ENCODE results near the gene ZBTB8A.

ZBTB8A gene

DNA sequence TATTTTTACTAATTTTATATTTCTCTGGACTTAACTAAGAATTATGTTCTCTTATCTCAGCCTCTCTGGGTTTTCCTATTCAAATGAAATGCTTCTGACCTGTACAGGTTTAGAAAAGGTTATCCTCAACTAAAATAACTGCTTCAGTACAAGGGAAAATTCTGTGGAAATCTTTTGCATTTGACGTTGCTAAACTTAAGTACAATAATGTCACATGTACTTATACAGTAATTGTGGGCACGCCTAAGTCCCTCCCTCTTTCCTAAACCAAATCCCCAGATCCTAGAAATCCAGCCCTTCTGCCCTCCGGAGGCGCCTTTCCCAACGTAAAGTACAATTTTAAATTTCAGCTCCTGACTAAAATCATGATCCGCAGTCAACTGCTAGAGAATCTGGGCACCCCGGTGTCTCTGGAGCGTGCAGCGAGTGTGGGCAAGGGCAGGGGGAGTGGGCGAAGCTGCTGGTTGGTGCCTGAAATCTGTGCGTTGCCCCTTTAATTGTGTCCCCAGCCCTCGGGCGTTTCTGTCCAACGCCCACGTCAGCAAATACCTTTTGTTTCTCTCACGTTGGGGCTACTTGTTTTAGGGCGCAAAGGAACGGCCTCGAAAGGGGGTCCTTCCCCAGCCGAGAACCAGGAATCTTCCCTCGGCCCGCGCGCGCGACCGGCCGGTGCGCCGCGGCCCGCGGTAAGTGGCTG is at the start of gene ZBTB8A:
Gene ZBTB8A (plus strand): TSS at position 541 of the 697 bp plus-strand sequence. CDS start 53,505 bp downstream, outside the sequence.
- DNase-seq (ENCODE audit: low read depth), result peak; percentile 71
- TF ChIP-seq, protein P1, sequence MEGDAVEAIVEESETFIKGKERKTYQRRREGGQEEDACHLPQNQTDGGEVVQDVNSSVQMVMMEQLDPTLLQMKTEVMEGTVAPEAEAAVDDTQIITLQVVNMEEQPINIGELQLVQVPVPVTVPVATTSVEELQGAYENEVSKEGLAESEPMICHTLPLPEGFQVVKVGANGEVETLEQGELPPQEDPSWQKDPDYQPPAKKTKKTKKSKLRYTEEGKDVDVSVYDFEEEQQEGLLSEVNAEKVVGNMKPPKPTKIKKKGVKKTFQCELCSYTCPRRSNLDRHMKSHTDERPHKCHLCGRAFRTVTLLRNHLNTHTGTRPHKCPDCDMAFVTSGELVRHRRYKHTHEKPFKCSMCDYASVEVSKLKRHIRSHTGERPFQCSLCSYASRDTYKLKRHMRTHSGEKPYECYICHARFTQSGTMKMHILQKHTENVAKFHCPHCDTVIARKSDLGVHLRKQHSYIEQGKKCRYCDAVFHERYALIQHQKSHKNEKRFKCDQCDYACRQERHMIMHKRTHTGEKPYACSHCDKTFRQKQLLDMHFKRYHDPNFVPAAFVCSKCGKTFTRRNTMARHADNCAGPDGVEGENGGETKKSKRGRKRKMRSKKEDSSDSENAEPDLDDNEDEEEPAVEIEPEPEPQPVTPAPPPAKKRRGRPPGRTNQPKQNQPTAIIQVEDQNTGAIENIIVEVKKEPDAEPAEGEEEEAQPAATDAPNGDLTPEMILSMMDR (conservative IDR thresholded peaks at IDR 0.05; ENCODE audit: control insufficient read depth, insufficient read depth, low read depth, low read length), result no peak
- peak within 1 kb of the TSS; percentile 69 for H3K4me3 ChIP-seq (ENCODE audit: control insufficient read depth, low read depth, low read length)

DNA sequence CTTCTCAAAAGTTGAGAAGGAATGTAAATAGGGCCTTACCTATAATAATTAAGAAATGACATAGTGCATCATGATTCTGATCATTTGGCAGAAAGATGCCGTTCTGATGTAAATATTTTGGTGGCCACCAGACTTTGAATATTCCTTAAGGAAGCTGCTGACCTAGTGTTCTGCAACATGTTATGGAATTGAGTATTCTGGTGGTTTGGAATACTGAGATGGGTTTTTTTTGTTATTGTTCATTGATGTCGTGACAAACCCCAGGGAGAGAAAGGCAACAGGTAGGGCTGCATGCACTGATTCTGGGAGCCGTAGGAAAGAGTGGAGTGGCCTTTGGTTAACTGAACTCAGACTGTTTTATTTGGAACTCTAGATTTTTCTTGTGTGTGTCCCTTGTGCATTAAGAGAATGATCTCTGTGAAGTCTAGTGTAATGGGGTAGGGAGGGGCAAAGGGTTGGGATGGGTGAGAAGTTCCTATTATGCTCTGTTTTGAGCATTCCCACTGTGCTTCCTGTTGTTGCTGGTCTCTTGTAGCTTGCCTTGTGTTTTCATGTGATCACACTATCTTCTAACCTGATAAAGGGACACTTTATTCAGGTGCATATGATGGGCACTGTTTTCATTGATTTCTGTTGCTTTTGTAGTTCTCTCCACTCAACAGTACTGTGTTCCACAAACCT is 49.3 kb upstream of the ZBTB8A start:
- no peak for DNase-seq (ENCODE audit: low read depth)
- TF ChIP-seq, protein P1 (conservative IDR thresholded peaks at IDR 0.05; ENCODE audit: control insufficient read depth, insufficient read depth, low read depth, low read length), result no peak

DNA sequence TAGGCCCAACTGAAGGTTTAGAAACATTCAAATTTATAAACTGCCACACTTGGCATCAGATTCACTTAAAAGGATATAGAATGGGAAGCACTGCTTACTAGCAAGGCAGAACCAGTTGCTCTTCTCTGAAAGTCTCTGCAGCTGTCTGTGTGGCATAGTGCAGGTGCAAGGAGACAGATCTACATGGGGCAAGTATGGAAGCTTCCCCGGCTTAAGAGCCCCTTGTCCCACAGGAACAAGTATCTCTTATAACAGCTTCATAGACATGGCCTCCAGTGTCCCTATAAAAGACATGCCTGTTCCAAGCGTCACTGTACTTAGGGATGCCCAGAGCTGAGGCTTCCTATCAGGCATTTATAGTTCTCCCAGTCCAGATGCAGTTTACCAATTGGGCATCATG is 47.8 kb upstream of the ZBTB8A start:
- no peak for DNase-seq (ENCODE audit: low read depth)
- no peak overlapping the region for H3K4me3 ChIP-seq (ENCODE audit: control insufficient read depth, low read depth, low read length)
- TF ChIP-seq, protein P1 (conservative IDR thresholded peaks at IDR 0.05; ENCODE audit: control insufficient read depth, insufficient read depth, low read depth, low read length), result no peak

More for the DNA sequence above, 49.3 kb upstream of the ZBTB8A start:
- H3K4me3 ChIP-seq (ENCODE audit: control insufficient read depth, low read depth, low read length), result no peak overlapping the region

DNA sequence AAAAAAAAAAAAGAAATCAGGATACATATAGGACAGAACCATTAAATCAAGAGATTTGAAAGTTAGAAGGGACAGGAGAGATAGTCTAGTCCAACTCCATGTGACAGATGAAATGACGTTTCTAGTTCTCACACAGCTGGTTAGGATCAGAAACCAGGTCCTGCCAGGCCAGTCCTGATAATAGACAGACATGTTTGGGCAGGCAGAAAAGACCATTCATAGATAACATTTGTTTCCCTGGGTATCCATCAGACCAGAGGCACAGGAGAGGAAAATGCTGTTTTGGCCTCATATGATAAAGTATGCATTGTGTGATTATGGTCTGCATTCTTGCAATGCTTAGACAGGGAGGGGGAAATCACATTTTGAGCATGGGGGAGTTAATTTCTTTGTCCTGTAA is 45.0 kb upstream of the ZBTB8A start:
- TF ChIP-seq, protein P1 (conservative IDR thresholded peaks at IDR 0.05; ENCODE audit: control insufficient read depth, insufficient read depth, low read depth, low read length), result no peak
- no peak for DNase-seq (ENCODE audit: low read depth)
- no peak overlapping the region for H3K4me3 ChIP-seq (ENCODE audit: control insufficient read depth, low read depth, low read length)

DNA sequence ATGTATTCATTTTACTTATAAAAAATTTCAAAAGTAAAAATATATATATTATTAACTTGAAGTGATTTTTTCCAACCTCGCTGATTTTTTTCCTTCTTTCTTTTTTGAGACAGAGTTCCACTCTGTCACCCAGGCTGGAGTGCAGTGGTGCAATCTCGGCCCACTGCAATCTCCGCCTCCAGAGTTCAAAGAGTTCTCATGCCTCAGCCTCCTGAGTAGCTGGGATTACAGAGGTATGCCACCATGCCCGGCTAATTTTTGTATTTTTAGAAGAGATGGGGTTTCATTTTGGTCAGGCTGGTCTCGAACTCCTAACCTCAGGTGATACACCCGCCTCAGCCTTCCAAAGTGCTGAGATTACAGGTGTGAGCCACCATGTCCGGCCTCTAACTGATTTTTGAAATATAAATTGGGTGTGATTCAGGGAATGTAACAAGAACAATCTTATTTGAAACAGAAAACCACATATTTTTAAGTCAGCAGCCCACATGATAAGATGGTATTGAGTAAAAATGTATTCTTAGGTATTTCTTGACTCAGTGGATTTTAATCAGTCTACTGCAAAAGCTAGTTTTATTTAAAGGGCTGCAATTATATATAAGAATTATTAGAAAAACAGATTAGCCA is 44.4 kb upstream of the ZBTB8A start:
- no peak for DNase-seq (ENCODE audit: low read depth)
- TF ChIP-seq, protein P1 (conservative IDR thresholded peaks at IDR 0.05; ENCODE audit: control insufficient read depth, insufficient read depth, low read depth, low read length), result no peak
- H3K4me3 ChIP-seq (ENCODE audit: control insufficient read depth, low read depth, low read length), result no peak overlapping the region

DNA sequence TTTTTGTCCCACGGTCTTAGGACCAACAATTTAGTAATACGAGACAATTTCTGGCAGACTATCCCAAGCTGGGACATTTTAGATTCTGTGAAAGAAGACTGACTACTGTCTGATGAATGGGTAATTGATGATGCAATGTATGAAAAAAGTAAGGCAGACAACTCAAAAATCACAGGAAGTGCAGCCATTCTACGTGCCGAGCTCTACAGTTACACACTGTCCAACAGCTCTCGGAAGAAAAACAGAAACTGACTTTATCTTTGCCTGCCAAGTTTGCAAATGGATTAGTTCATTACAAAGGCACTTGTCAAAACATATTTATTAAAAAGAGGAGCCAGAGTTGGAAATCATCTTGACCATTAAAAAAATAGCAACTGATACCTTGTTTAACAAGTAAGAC is 43.1 kb upstream of the ZBTB8A start:
- TF ChIP-seq, protein P1 (conservative IDR thresholded peaks at IDR 0.05; ENCODE audit: control insufficient read depth, insufficient read depth, low read depth, low read length), result no peak
- DNase-seq (ENCODE audit: low read depth), result peak; percentile 67
- H3K4me3 ChIP-seq (ENCODE audit: control insufficient read depth, low read depth, low read length), result peak overlapping the region; percentile 4

Data from fibroblast of mammary gland (primary cell).